HCT116 (cell line): ENCODE results near the gene GJB6. TPM values are rescaled to one million over a fixed set of nuclear protein-coding genes. Genes with fewer than 3 reads are reported as not detected.

Experiments used
- ATAC-seq: fragments of 200-7000 bp; cut with Tn5 transposase; 2 replicates; pipeline ENCODE4 v1.9.1; 2020; ENCODE audit warnings: mild to moderate bottlenecking, moderate library complexity
- BruUV-seq: library from RNA; stranded (reverse); fragments of 400-500 nt; replicated peaks from 2 replicates; lab custom pipeline; 2021; lab: Mats Ljungman, UMichigan
- CTCF ChIA-PET: fragments of 300-600 bp; sonication (Branson Sonifier 250); formaldehyde crosslinking; loops from one replicate; lab custom pipeline; 2021; ENCODE audit warnings: antibody characterized with exemption; lab: Charles Lee
- POLR2A ChIA-PET: fragments of 300-600, 350-600 bp; sonication (Branson Sonifier 250); formaldehyde crosslinking; loops from one replicate; lab custom pipeline; 2021; ENCODE audit warnings: antibody characterized with exemption; lab: Charles Lee
- RAD21 ChIA-PET, 2 experiments: fragments of 300-600 bp; sonication (Branson Sonifier 250); formaldehyde crosslinking; loops; one replicate each; lab custom pipeline; 2023; ENCODE audit warnings: low total read pairs in 2 of 2; ENCODE audit not compliant: uncharacterized antibody in 2 of 2, unreplicated experiment in 2 of 2, low non-redundant PET in 1 of 2; lab: Charles Lee
- DNase-seq: peaks from one replicate; pipeline ENCODE4 v3.0.0-alpha.2; 2010; ENCODE audit warnings: low read depth, low spot score
- H2AFZ ChIP-seq: fragments of 200-600 bp; shearing (Covaris generic), sonication (generic); 2 replicates; pipeline ENCODE4 v1.6.1; 2017; ENCODE audit warnings: low read depth, mixed run types, mixed read lengths, antibody characterized with exemption, low read length; ENCODE audit not compliant: poor library complexity, severe bottlenecking
- H3K27ac ChIP-seq: 2 replicates; pipeline ENCODE4 v1.5.1; 2012; ENCODE audit warnings: low read depth, low read length
- H3K27me3 ChIP-seq: fragments of 200-600 bp; sonication (generic); 2 replicates; pipeline ENCODE4 v1.6.1; 2016; ENCODE audit warnings: mixed run types, low read length, mixed read lengths; ENCODE audit not compliant: insufficient read depth
- H3K36me3 ChIP-seq, 2 experiments: fragments of 200-500 bp in 1 of 2; fragments of 200-600 bp in 1 of 2; sonication (Bioruptor generic) in 1 of 2; sonication (generic) in 1 of 2; 2 replicates each; pipeline versions ENCODE4 v1.5.1 to v1.6.1; 2014 to 2016; ENCODE audit warnings: low read length in 2 of 2, inconsistent platforms in 1 of 2, mixed read lengths in 1 of 2, mixed run types in 1 of 2; ENCODE audit not compliant: insufficient read depth in 2 of 2, control insufficient read depth in 1 of 2
- H3K4me1 ChIP-seq, 2 experiments: fragments of 200-600 bp in 1 of 2; sonication (generic) in 1 of 2; 2 replicates each; pipeline versions ENCODE4 v1.5.1 to v1.6.1; 2012 to 2017; ENCODE audit warnings: low read length in 2 of 2, inconsistent platforms in 1 of 2, mild to moderate bottlenecking in 1 of 2, mixed read lengths in 1 of 2, mixed run types in 1 of 2, moderate library complexity in 1 of 2; ENCODE audit not compliant: insufficient read depth in 2 of 2, control insufficient read depth in 1 of 2
- H3K4me2 ChIP-seq: fragments of 200-600 bp; sonication (generic); 2 replicates; pipeline ENCODE4 v1.6.1; 2017; ENCODE audit warnings: mixed run types, low read length, mixed read lengths
- H3K4me3 ChIP-seq, 2 experiments: fragments of 200-600 bp in 1 of 2; sonication (generic) in 1 of 2; replicated peaks in 1 of 2; 2 replicates each; pipeline ENCODE4 v1.5.1; 2011 to 2016; ENCODE audit warnings: low read length in 2 of 2, control low read depth in 1 of 2, low read depth in 1 of 2, mild to moderate bottlenecking in 1 of 2, mixed read lengths in 1 of 2, mixed run types in 1 of 2
- H3K79me2 ChIP-seq: fragments of 200-600 bp; sonication (generic); 2 replicates; pipeline ENCODE4 v1.6.1; 2017; ENCODE audit warnings: mild to moderate bottlenecking, mixed run types, low read length, moderate library complexity, mixed read lengths; ENCODE audit not compliant: insufficient read depth
- H3K9ac ChIP-seq: fragments of 200-600 bp; sonication (generic); 2 replicates; pipeline ENCODE4 v1.6.1; 2016; ENCODE audit warnings: low read length, mixed read lengths
- H3K9me2 ChIP-seq: fragments of 200-600 bp; sonication (generic), shearing (Covaris generic); 2 replicates; pipeline ENCODE4 v1.6.1; 2017; ENCODE audit warnings: mixed run types, mild to moderate bottlenecking, moderate library complexity; ENCODE audit not compliant: insufficient read depth
- H3K9me3 ChIP-seq, 2 experiments: fragments of 200-500 bp in 1 of 2; fragments of 200-600 bp in 1 of 2; sonication (Bioruptor generic) in 1 of 2; sonication (generic) in 1 of 2; 2 replicates each; pipeline ENCODE4 v1.6.1; 2014 to 2017; ENCODE audit warnings: low read length in 2 of 2, mixed read lengths in 2 of 2, inconsistent platforms in 1 of 2, low read depth in 1 of 2, mild to moderate bottlenecking in 1 of 2, mixed run types in 1 of 2, moderate library complexity in 1 of 2; ENCODE audit not compliant: control insufficient read depth in 1 of 2, insufficient read depth in 1 of 2
- H4K20me1 ChIP-seq: fragments of 200-600 bp; sonication (generic), shearing (Covaris generic); 2 replicates; pipeline ENCODE4 v1.6.1; 2017; ENCODE audit warnings: mixed run types, mild to moderate bottlenecking, moderate library complexity; ENCODE audit not compliant: insufficient read depth
- EGR1 ChIP-seq: IDR thresholded peaks from 2 replicates; pipeline ENCODE4 v1.6.1; 2012; ENCODE audit warnings: low read depth
- EZH2 ChIP-seq: fragments of 200-600 bp; sonication (generic); IDR thresholded peaks from 2 replicates; pipeline ENCODE4 v1.6.1; 2017; ENCODE audit warnings: antibody characterized with exemption, mixed run types
- EZH2phosphoT487 ChIP-seq: fragments of 200-600 bp; IDR thresholded peaks from 2 replicates; pipeline ENCODE4 v1.6.1; 2018; ENCODE audit warnings: antibody characterized with exemption, borderline replicate concordance
- JUND ChIP-seq: IDR thresholded peaks from 2 replicates; pipeline ENCODE4 v1.6.1; 2012
- POLR2A ChIP-seq: IDR thresholded peaks from 2 replicates; pipeline ENCODE4 v1.7.0; 2011; ENCODE audit warnings: borderline replicate concordance; ENCODE audit not compliant: insufficient read depth, insufficient read length; ENCODE audit errors: extremely low read depth
- POLR2AphosphoS5 ChIP-seq: IDR thresholded peaks from 2 replicates; pipeline ENCODE4 v1.6.1; 2011; ENCODE audit warnings: mild to moderate bottlenecking, low read depth, low read length, moderate library complexity
- RAD21 ChIP-seq: IDR thresholded peaks from 2 replicates; pipeline ENCODE4 v1.6.1; 2012; ENCODE audit warnings: low read depth, mild to moderate bottlenecking
- SP1 ChIP-seq: IDR thresholded peaks from 2 replicates; pipeline ENCODE4 v1.6.1; 2012; ENCODE audit warnings: low read depth
- YY1 ChIP-seq: IDR thresholded peaks from 2 replicates; pipeline ENCODE4 v1.6.1; 2011; ENCODE audit warnings: low read length, low read depth, moderate library complexity, mild to moderate bottlenecking; ENCODE audit not compliant: insufficient replicate concordance; ENCODE audit errors: extremely low read depth
- ZFX ChIP-seq: fragments of 450-650 bp; IDR thresholded peaks from 2 replicates; pipeline ENCODE4 v1.6.1; 2017
- intact Hi-C: fragments of 100-400 bp; cut with micrococcal nuclease; formaldehyde crosslinking; loops from 2 replicates; pipeline ENCODE4 v1.10.0; 2022
- total RNA-seq: library from RNA; stranded (reverse); gene quantifications from one replicate; pipeline ENCODE4 v1.2.1, GENCODE V29; 2021; ENCODE audit not compliant: unreplicated experiment
- TF ChIP-seq, protein P1 (sequence below): IDR thresholded peaks from 2 replicates; pipeline ENCODE4 v1.6.1; 2012
- TF ChIP-seq, protein P2 (sequence below): IDR thresholded peaks from 2 replicates; pipeline ENCODE4 v1.6.1; 2012; ENCODE audit warnings: low read depth
- TF ChIP-seq, protein P3 (sequence below): IDR thresholded peaks from 2 replicates; pipeline ENCODE4 v1.6.1; 2011; ENCODE audit warnings: mild to moderate bottlenecking, low read length, moderate library complexity; ENCODE audit not compliant: insufficient replicate concordance; ENCODE audit errors: extremely low read depth
- TF ChIP-seq, protein P4 (sequence below): IDR thresholded peaks from 2 replicates; pipeline ENCODE4 v1.6.1; 2012
- TF ChIP-seq, protein P5 (sequence below), 3 experiments: fragments of 200-600 bp in 1 of 3; sonication (generic) in 1 of 3; IDR thresholded peaks in 2 of 3; conservative IDR thresholded peaks in 1 of 3; 2 replicates each; pipeline ENCODE4 v1.5.1; 2012 to 2017; ENCODE audit warnings: low read depth in 2 of 3, low read length in 2 of 3, antibody characterized with exemption in 1 of 3, borderline replicate concordance in 1 of 3, control low read depth in 1 of 3, mild to moderate bottlenecking in 1 of 3, mixed read lengths in 1 of 3, mixed run types in 1 of 3, moderate library complexity in 1 of 3; ENCODE audit not compliant: insufficient read depth in 1 of 3

GJB6 gene
- total RNA-seq, 1 experiment from 2014 or later, result not detected

DNA sequence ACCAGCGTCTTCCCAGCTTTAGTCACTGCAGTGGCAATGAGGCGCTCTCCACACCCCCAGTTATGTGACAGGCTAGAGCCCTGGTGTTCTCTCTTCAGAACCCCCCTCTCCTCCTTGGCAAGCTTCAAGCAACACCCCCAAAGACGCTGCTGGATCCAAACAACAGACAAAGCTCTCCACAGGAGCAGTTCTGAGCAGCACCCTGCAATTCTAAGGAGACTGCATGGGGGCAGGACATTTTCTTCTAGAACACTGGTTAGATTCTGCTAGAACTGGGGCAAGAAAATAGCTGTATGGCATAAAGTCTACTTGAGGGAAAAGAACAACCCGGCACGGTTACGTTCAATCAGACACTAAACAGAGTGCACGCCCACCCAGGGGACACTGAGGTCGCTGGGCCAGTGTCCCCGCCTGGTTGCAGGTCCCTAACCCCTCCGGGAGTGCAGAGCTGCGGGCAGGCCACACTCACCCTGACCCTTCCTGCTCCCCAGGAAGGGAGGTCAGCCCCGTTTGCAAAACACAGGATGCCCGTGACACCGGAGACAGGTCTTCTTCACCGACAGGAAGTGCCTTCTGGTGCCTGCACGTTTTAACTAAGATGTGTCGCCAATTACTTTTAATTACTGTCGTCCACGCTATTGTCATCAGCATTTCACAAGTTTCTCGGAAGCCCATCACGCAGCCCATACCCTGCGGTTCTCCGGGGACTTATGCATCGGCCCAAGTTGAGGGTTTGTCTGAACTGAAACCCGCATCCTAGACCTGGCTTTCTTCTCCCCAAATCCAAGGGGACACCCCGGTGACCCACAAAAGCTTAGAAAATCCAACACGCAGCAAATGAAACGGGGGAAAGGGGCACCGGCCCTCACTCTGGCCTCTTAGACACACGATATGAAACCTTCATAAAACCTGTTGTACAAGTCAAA, 943 bp downstream of the GJB6 start:
- intact Hi-C loops, result no loop called here
- Histone ChIP-seq H3K36me3 (no peaks in the 10 kb centered on the region), H3K9me2 (no peaks in the 10 kb centered on the region), H3K79me2 (no peaks in the 10 kb centered on the region), H3K27ac (no peak overlapping the region), H3K4me3 (no peak overlapping the region), H2AFZ (no peak overlapping the region), H3K4me1 (no peaks in the 10 kb centered on the region), H4K20me1 (no peaks in the 10 kb centered on the region), H3K9ac (no peak overlapping the region), H3K4me2 (no peak overlapping the region), H3K27me3 (no peaks in the 10 kb centered on the region), H3K9me3 (no peaks in the 10 kb centered on the region)
- TF ChIP-seq, protein P1, sequence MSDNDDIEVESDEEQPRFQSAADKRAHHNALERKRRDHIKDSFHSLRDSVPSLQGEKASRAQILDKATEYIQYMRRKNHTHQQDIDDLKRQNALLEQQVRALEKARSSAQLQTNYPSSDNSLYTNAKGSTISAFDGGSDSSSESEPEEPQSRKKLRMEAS, result no peak
- TF ChIP-seq, protein P2, sequence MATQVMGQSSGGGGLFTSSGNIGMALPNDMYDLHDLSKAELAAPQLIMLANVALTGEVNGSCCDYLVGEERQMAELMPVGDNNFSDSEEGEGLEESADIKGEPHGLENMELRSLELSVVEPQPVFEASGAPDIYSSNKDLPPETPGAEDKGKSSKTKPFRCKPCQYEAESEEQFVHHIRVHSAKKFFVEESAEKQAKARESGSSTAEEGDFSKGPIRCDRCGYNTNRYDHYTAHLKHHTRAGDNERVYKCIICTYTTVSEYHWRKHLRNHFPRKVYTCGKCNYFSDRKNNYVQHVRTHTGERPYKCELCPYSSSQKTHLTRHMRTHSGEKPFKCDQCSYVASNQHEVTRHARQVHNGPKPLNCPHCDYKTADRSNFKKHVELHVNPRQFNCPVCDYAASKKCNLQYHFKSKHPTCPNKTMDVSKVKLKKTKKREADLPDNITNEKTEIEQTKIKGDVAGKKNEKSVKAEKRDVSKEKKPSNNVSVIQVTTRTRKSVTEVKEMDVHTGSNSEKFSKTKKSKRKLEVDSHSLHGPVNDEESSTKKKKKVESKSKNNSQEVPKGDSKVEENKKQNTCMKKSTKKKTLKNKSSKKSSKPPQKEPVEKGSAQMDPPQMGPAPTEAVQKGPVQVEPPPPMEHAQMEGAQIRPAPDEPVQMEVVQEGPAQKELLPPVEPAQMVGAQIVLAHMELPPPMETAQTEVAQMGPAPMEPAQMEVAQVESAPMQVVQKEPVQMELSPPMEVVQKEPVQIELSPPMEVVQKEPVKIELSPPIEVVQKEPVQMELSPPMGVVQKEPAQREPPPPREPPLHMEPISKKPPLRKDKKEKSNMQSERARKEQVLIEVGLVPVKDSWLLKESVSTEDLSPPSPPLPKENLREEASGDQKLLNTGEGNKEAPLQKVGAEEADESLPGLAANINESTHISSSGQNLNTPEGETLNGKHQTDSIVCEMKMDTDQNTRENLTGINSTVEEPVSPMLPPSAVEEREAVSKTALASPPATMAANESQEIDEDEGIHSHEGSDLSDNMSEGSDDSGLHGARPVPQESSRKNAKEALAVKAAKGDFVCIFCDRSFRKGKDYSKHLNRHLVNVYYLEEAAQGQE, result no peak
- TF ChIP-seq POLR2AphosphoS5 (no peak), POLR2A (no peak), YY1 (no peak), JUND (no peak), EZH2 (no peak), ZFX (no peak), RAD21 (no peak), EGR1 (no peak), SP1 (no peak), EZH2phosphoT487 (no peak)
- TF ChIP-seq, protein P3, sequence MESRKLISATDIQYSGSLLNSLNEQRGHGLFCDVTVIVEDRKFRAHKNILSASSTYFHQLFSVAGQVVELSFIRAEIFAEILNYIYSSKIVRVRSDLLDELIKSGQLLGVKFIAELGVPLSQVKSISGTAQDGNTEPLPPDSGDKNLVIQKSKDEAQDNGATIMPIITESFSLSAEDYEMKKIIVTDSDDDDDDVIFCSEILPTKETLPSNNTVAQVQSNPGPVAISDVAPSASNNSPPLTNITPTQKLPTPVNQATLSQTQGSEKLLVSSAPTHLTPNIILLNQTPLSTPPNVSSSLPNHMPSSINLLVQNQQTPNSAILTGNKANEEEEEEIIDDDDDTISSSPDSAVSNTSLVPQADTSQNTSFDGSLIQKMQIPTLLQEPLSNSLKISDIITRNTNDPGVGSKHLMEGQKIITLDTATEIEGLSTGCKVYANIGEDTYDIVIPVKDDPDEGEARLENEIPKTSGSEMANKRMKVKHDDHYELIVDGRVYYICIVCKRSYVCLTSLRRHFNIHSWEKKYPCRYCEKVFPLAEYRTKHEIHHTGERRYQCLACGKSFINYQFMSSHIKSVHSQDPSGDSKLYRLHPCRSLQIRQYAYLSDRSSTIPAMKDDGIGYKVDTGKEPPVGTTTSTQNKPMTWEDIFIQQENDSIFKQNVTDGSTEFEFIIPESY, result no peak
- TF ChIP-seq, protein P4, sequence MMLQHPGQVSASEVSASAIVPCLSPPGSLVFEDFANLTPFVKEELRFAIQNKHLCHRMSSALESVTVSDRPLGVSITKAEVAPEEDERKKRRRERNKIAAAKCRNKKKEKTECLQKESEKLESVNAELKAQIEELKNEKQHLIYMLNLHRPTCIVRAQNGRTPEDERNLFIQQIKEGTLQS, result no peak
- TF ChIP-seq, protein P5, sequence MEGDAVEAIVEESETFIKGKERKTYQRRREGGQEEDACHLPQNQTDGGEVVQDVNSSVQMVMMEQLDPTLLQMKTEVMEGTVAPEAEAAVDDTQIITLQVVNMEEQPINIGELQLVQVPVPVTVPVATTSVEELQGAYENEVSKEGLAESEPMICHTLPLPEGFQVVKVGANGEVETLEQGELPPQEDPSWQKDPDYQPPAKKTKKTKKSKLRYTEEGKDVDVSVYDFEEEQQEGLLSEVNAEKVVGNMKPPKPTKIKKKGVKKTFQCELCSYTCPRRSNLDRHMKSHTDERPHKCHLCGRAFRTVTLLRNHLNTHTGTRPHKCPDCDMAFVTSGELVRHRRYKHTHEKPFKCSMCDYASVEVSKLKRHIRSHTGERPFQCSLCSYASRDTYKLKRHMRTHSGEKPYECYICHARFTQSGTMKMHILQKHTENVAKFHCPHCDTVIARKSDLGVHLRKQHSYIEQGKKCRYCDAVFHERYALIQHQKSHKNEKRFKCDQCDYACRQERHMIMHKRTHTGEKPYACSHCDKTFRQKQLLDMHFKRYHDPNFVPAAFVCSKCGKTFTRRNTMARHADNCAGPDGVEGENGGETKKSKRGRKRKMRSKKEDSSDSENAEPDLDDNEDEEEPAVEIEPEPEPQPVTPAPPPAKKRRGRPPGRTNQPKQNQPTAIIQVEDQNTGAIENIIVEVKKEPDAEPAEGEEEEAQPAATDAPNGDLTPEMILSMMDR (IDR thresholded peaks at IDR 0.05 in 2 of 3, conservative IDR thresholded peaks at IDR 0.05 in 1 of 3; ENCODE audit: borderline replicate concordance in 1 of 3, insufficient read depth in 1 of 3, low read depth in 2 of 3, low read length in 2 of 3), result no peak
- no TSS peak for BruUV-seq
- ChIA-PET RAD21 (no interaction called here), CTCF (no interaction called here), POLR2A (no interaction called here)
- DNase-seq (no peak), ATAC-seq (no peak)
